SW 1271 (cell line): ENCODE results near the gene ZFPM1.
A peak's percentile ranks its signal among the peaks of the same experiment; 100 is the strongest.

Experiments used
- DNase-seq, 2 experiments: peaks; one replicate each; lab custom pipeline; 2025; lab: John Stamatoyannopoulos, UW

Gene ZFPM1

DNA sequence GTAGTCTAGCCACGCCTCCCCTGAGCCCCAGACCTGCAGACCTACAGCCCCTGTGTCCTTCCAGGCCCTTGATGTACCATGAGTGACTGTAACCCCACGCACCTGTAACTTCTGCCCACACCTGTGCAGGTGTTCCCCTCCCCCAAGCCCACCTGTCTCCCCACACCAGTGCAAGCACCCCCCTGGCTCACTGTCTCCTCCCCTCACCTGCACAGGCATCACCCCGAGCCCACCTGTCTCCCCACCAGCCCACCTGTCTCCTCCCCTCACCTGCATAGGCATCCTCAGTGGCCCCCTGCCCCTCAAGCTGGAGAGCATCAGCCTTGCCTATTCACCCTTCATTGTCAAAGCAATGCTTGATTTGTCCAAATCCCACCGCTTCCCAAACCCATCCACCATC is 84.8 kb downstream of the ZFPM1 start:
- no peak for DNase-seq

- DNase-seq: no peak
Observed at GRCh38 chr16:88538366-88539060, 85.4 kb downstream of the ZFPM1 start.

DNA sequence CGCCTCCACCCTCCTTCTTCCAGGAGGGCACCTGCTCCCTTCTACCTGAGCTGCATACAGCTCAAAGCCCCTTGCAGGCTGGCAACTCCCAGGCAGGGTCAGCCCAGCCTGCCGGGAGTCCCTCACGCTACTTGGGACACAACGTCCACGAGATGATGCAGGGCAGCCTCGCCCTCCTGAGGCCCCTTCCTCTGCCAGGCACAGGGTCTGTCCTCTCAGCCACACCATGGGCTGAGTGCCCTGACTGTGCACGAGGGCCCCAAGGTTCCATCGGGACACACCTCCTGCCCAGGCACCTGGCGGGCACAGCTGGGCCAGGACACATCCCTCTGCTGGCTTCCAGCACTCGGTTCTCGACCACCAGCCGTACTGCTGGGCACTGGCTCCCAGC is 86.2 kb downstream of the ZFPM1 start:
- DNase-seq: no peak

GRCh38 chr16:88539652-88540345 is 86.7 kb downstream of the ZFPM1 start:
- DNase-seq: no peak

GRCh38 chr16:88540346-88540977 is 87.4 kb downstream of the ZFPM1 start:
- no peak for DNase-seq

- DNase-seq: no peak
Observed at GRCh38 chr16:88541831-88542616, 88.9 kb downstream of the ZFPM1 start.

DNA sequence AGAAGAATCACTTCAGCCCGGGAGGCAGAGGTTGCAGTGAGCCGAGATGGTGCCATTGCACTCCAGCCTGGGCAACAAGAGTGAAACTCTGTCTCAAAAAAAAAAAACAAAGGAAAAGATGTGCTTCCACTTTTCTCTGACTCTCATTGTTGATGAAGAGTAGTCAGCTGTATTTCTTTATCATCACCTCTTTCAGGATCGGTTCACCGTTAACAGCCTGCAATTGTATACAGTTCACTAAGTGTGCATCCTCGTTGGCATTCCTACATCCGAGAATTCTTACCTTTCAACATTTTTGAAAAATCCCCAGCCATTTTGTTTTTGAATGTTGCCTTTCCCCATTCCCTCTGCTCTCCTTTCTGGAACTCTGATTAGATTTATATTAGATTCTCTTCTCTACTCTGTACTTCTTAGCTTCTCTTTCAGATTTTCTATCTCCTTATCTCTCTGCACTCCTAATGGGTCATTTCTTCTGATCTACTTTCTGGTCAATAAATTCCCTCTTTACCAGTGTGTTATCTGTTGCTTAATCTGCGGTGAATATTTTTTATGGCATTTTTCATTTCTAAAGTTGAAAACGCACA is 90.2 kb downstream of the ZFPM1 start:
- no peak for DNase-seq

GRCh38 chr16:88545781-88546180 is 92.7 kb downstream of the ZFPM1 start:
- no peak for DNase-seq

GRCh38 chr16:88548131-88548874 is 95.2 kb downstream of the ZFPM1 start:
- no peak for DNase-seq

DNA sequence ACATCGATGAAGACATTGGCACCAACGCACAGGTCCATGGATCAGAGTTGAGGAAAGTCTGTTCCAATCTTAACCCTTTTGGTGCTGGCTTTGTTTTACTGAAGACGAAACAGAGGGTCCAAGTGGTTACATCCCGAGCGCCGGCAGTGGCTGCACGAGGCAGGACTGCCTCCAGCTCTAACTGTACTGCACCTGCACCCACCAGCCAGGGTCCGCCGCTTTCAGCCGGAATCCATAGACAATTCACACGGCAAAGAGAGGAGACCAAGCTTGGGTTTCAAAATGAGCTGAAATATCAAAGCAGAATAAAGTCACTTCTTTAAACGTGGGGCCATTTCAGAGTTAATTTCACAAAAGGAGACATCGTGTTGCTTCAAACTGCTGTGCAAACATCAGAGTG is 95.9 kb downstream of the ZFPM1 start:
- no peak for DNase-seq

DNA sequence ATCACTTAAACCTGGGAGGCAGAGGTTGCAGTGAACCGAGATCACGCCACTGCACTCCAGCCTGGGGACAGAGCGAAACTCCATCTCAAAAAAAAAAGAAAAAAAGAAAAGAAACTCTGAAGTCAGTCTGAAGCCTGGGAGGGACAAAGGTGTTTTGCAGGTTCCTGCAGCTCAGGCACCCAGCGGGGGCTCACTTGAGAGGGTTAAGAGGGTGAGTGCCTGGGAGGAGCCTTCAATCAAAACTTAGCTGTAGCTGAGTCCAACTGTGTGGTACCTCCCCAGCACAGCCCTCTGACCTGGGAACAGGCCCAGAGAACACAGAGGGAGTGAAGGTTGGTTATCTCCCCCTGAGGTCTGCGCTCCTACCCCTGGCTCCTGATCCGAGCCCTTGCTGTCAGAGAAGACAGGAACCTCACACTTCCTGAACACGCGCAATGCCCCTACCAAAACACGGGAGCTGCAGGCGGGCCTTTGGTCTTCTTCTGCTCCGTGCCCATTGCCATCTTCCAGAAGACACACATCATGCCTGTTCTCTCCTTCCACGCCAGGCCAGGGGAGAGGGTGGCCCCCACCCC is 96.7 kb downstream of the ZFPM1 start:
- DNase-seq: no peak

DNA sequence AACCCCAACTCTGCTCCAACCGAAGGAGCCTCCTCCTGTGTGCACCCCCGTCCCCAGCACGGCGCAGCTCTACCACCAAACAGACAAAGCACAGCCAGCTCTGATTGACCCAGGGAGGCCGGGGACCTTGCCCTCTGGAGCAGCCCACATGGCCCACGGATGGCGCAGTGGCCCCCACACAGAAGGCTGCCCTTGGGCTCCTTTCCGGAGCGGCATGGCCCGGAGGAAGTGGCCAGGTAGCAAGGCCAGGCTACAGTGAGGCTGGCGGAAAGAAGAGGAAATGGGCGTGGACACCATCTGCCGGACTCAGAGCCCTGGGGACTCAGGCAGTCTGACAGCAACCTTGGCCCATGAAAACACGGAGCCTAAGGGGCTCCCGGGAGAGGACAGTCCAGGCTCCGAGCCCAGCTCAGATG is 97.2 kb downstream of the ZFPM1 start:
- DNase-seq: no peak

DNA sequence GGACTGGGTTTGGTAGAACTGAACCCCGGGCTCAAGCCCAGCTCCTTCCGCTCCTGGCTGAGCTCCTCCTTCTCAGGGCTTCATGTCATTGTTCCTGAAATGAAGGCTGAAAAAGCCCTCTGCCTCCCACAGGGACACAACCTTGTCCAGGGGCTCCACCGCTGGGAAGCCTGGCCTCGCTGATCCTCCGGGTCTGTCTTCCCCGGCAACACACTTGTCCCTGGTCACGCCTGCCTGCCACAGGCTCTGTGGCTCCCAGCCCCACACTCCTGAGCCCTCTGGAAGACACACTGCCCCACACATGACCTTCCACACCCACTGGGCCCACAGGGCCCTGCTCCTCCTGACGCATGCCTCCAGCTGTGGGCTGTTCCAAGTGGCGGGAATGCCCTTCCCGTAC is 99.1 kb downstream of the ZFPM1 start:
- DNase-seq: no peak

GRCh38 chr16:88552815-88553214 is 99.7 kb downstream of the ZFPM1 start:
- DNase-seq: no peak

DNA sequence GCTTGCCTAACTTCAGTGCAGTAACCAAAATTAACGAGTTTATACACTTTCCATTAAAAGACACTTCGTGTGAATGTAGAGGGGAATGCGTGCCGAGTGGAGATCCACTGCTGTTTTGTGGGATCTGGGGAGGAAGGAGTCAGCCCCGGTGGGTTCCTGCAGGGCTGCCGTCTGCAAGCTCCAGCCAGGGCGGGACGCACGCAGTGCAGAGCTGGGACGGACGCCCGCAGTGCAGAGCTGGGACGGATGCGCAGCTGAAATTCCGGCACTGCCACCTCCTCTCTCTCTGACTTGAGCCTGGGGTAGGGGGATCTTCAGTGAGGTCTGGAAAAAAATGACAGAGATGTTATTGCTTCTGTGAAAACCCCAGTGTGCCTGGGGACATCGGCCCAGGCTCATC is 100.7 kb downstream of the ZFPM1 start:
- no peak for DNase-seq

- no peak for DNase-seq
Observed at GRCh38 chr16:88554711-88555264, 101.7 kb downstream of the ZFPM1 start.

DNA sequence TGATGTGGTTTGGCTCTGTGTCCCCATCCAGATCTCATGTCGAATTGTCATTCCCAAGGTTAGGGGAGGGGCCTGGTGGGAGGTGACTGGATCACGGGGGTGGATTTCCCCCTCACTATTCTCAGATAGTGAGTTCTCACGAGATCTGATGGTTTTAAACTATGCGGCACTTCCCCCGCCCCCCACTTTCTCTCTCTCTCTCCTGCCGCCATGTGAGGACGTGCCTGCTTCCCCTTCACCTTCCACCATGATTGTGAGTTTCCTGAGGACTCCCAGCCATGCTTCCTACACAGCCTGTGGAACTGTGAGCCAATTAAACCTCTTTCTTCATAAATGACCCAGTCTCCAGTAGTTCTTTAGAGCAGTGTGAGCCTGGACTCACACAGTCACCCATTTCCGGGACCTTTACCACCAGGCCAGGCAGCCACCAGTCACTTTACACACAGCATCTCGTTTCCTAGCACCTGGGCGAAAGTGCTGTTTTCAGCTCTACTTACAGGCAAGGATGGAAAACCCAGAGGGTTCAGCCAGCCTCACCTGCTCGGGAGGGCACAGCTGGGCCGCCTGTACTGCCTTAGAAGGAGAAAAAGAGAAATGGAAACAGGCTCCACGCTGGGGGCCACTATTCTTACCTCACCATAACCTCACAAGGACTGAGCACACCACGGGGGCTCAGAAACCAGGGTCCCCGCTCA is 103.4 kb downstream of the ZFPM1 start:
- DNase-seq: no peak

GRCh38 chr16:88558457-88559442 is 105.7 kb downstream of the ZFPM1 start:
- peak; percentile 42 to 70 for DNase-seq
